Smooth muscle cell (in vitro differentiated cells): ENCODE measurements around the gene AQP12A. TPM values are rescaled to one million over a fixed set of nuclear protein-coding genes. Genes with fewer than 3 reads are reported as not detected.

Experiments used
- DNase-seq: peaks from one replicate; lab custom pipeline; 2025; ENCODE audit not compliant: unreplicated experiment; lab: John Stamatoyannopoulos, UW
- H2AFZ ChIP-seq: fragments of 200-600 bp; sonication (generic); 2 replicates; pipeline ENCODE4 v1.6.0; 2016; ENCODE audit warnings: antibody characterized with exemption, low read depth, mild to moderate bottlenecking
- H3F3A ChIP-seq: fragments of 200-600 bp; sonication (generic); 2 replicates; pipeline ENCODE4 v1.6.0; 2017; ENCODE audit warnings: antibody characterized with exemption, low read depth
- H3K27ac ChIP-seq: fragments of 200-600 bp; sonication (generic); 2 replicates; pipeline ENCODE4 v1.5.1; 2016; ENCODE audit warnings: low read depth, mild to moderate bottlenecking
- H3K27me3 ChIP-seq: fragments of 200-600 bp; sonication (generic); 2 replicates; pipeline ENCODE4 v1.6.1; 2016; ENCODE audit warnings: low read depth, mild to moderate bottlenecking
- H3K36me3 ChIP-seq: fragments of 200-600 bp; sonication (generic); 2 replicates; pipeline ENCODE4 v1.5.1; 2016; ENCODE audit warnings: low read depth
- H3K4me1 ChIP-seq: fragments of 200-600 bp; sonication (generic); 2 replicates; pipeline ENCODE4 v1.5.1; 2016; ENCODE audit warnings: low read depth
- H3K4me2 ChIP-seq: fragments of 200-600 bp; sonication (generic); 2 replicates; pipeline ENCODE4 v1.6.0; 2016; ENCODE audit warnings: mild to moderate bottlenecking
- H3K4me3 ChIP-seq: fragments of 200-600 bp; sonication (generic); 2 replicates; pipeline ENCODE4 v1.5.1; 2016; ENCODE audit warnings: mild to moderate bottlenecking
- H3K79me2 ChIP-seq: fragments of 200-600 bp; sonication (generic); 2 replicates; pipeline ENCODE4 v1.6.0; 2016; ENCODE audit warnings: low read depth, mild to moderate bottlenecking
- H3K9ac ChIP-seq: fragments of 200-600 bp; sonication (generic); 2 replicates; pipeline ENCODE4 v1.6.0; 2016; ENCODE audit warnings: low read depth
- H3K9me3 ChIP-seq: fragments of 200-600 bp; sonication (generic); replicated peaks from 2 replicates; pipeline ENCODE4 v1.5.1; 2016; ENCODE audit warnings: low read depth
- H4K20me1 ChIP-seq: fragments of 200-600 bp; sonication (generic); 2 replicates; pipeline ENCODE4 v1.6.0; 2016; ENCODE audit warnings: low read depth
- WGBS: methylation state at CpG from one replicate; pipeline ENCODE4 v1.1.7; 2016; ENCODE audit warnings: low lambda C conversion rate; 5-methylcytosine and 5-hydroxymethylcytosine counted together
- polyA plus RNA-seq: library from polyadenylated mRNA; unstranded; fragments of >200 nt; fragmentation: Nextera tagmentation; extraction: Ambion mirVana; gene quantifications from 2 replicates; pipeline ENCODE4 v1.2.1, GENCODE V29; 2016
- total RNA-seq: library from RNA; depleted of rRNA; stranded (reverse); fragments of >200 nt; gene quantifications from 2 replicates; pipeline ENCODE4 v1.2.3, GENCODE V29; 2014
- TF ChIP-seq, protein P1 (sequence below): fragments of 200-600 bp; sonication (generic); IDR thresholded peaks from 2 replicates; pipeline ENCODE4 v1.5.1; 2017; ENCODE audit warnings: borderline replicate concordance, mild to moderate bottlenecking, antibody characterized with exemption; ENCODE audit not compliant: insufficient read depth, poor library complexity, severe bottlenecking

Gene AQP12A
- total and polyA plus RNA-seq, 2 experiments from 2014 or later, result not detected

DNA sequence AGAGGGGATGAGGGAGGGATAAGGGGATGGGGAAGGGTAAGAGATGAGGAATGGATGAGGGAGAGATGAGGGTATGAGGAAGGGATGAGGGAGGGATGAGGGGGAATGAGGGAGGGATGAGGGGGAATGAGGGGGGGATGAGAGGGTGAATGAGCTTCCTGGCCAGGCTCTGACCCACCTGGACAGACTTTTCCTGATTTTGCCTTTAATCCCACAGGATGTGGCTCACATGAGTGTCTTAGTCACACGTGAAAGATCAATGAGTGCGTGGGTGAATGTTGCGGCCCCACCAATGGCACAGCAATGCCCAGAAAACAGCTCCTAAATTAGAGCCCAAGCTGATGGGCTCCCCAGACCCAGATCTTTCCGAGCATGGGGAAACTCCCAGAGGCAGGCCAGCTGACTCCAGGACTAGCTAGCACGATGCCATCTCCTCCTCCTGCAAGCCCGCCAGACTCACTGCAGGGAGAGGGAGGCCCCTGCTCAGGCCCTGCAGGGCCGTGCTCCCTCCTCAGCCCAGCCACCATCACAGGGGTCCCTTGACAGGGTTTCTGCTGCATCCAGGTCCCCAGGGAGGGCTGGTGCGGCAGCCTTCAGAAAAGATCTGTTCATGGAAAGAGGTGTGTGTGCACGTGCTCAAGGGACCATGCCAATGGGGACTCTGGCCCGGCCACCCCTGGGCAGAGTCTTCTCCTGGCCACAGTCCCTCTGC, 41.4 kb downstream of the AQP12A start:
- Histone ChIP-seq H3K27ac (no peak overlapping the region), H3K27me3 (no peaks in the 10 kb centered on the region), H3K36me3 (no peaks in the 10 kb centered on the region), H3K4me1 (no peaks in the 10 kb centered on the region), H2AFZ (no peak overlapping the region), H4K20me1 (no peaks in the 10 kb centered on the region), H3K9me3 (no peaks in the 10 kb centered on the region), H3F3A (no peaks in the 10 kb centered on the region), H3K4me2 (no peak overlapping the region), H3K79me2 (no peaks in the 10 kb centered on the region), H3K4me3 (no peak overlapping the region), H3K9ac (no peak overlapping the region)
- TF ChIP-seq, protein P1, sequence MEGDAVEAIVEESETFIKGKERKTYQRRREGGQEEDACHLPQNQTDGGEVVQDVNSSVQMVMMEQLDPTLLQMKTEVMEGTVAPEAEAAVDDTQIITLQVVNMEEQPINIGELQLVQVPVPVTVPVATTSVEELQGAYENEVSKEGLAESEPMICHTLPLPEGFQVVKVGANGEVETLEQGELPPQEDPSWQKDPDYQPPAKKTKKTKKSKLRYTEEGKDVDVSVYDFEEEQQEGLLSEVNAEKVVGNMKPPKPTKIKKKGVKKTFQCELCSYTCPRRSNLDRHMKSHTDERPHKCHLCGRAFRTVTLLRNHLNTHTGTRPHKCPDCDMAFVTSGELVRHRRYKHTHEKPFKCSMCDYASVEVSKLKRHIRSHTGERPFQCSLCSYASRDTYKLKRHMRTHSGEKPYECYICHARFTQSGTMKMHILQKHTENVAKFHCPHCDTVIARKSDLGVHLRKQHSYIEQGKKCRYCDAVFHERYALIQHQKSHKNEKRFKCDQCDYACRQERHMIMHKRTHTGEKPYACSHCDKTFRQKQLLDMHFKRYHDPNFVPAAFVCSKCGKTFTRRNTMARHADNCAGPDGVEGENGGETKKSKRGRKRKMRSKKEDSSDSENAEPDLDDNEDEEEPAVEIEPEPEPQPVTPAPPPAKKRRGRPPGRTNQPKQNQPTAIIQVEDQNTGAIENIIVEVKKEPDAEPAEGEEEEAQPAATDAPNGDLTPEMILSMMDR, result no peak
- no peak for DNase-seq
- 82% methylated on average over 9 of the region's 10 CpGs for WGBS

GRCh38 chr2:240733803-240734495, 42.3 kb downstream of the AQP12A start:
- Histone ChIP-seq H3F3A (no peaks in the 10 kb centered on the region), H3K4me3 (no peak overlapping the region), H2AFZ (no peak overlapping the region), H3K9ac (no peak overlapping the region), H3K27me3 (no peaks in the 10 kb centered on the region), H3K79me2 (no peaks in the 10 kb centered on the region), H3K36me3 (no peaks in the 10 kb centered on the region), H3K9me3 (no peaks in the 10 kb centered on the region), H4K20me1 (no peaks in the 10 kb centered on the region), H3K27ac (no peak overlapping the region), H3K4me1 (no peaks in the 10 kb centered on the region), H3K4me2 (no peak overlapping the region)
- WGBS, result 92% methylated on average over 24 of the region's 24 CpGs
- no peak for DNase-seq
- TF ChIP-seq, protein P1, result no peak

DNA sequence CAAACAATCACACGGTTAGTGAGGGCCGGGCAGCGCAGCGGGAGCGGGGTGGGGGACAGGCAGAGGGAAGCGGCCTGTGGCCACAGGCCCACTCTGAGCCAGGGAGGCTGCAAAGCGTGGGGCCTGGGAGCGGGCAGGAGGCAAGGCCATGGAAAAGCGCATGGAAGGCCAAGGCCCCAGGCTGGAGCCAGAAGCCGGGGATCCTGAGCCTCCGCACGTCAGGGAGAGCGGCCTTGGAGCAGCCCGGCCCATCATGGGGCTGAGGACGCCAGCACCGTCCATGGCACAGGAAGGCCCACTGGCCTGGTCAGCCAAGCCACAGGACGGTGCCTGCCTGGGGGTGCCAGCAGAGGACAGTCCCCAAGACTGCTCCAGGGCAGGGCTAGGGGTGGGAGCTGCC, 43.1 kb downstream of the AQP12A start:
- Histone ChIP-seq H3F3A (no peaks in the 10 kb centered on the region), H2AFZ (no peak overlapping the region), H3K9me3 (no peaks in the 10 kb centered on the region), H4K20me1 (no peaks in the 10 kb centered on the region), H3K79me2 (no peaks in the 10 kb centered on the region), H3K4me3 (no peak overlapping the region), H3K27me3 (no peaks in the 10 kb centered on the region), H3K4me1 (no peaks in the 10 kb centered on the region), H3K9ac (no peak overlapping the region), H3K4me2 (no peak overlapping the region), H3K27ac (no peak overlapping the region), H3K36me3 (no peaks in the 10 kb centered on the region)
- 97% methylated on average over 16 of the region's 17 CpGs for WGBS
- no peak for DNase-seq
- TF ChIP-seq, protein P1, result no peak

DNA sequence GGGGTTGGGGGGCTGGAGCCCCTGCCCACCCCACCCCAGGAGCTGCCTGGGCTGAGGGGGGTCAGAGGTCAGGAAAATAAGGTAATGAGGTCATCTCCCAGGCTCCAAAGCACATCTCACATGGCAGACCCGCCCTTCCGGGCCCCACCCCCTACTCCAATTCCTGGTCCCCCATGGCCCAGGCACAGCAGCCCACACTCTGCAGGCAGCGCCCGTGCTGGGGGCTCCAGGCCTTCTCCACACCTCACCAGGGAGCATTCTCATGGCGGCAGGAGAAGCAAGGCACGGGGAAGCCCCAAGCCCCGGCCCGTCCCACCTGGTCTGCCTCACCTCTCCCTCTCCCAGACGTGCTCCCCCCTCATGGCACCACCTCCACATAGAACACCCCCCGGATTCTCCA, 43.8 kb downstream of the AQP12A start:
- H3K4me1 ChIP-seq, result no peaks in the 10 kb centered on the region
- H3K36me3 ChIP-seq, result no peaks in the 10 kb centered on the region
- H3K79me2 ChIP-seq, result no peaks in the 10 kb centered on the region
- no peaks in the 10 kb centered on the region for H4K20me1 ChIP-seq
- no peaks in the 10 kb centered on the region for H3K9me3 ChIP-seq
- TF ChIP-seq, protein P1, result no peak
- no peaks in the 10 kb centered on the region for H3F3A ChIP-seq
- H3K9ac ChIP-seq, result no peak overlapping the region
- H3K27ac ChIP-seq, result no peak overlapping the region
- no peak overlapping the region for H3K4me3 ChIP-seq
- WGBS, result 98% methylated on average over 10 of the region's 10 CpGs
- no peak overlapping the region for H2AFZ ChIP-seq
- no peaks in the 10 kb centered on the region for H3K27me3 ChIP-seq
- DNase-seq, result no peak
- no peak overlapping the region for H3K4me2 ChIP-seq
